HG03159 (cell line): Measurements from ENCODE around the gene HPDL.
"Not testable (repeated sequence)": the region's sequence is repeated elsewhere in the genome, so short reads cannot be mapped to it uniquely, and the experiment has no call there.

ENCODE experiments used
- ATAC-seq: cut with Tn5 transposase; IDR thresholded peaks from one replicate; pipeline ENCODE4 v1.9.1; 2021; ENCODE audit warnings: mild to moderate bottlenecking, moderate library complexity; ENCODE audit not compliant: unreplicated experiment

Gene HPDL

DNA sequence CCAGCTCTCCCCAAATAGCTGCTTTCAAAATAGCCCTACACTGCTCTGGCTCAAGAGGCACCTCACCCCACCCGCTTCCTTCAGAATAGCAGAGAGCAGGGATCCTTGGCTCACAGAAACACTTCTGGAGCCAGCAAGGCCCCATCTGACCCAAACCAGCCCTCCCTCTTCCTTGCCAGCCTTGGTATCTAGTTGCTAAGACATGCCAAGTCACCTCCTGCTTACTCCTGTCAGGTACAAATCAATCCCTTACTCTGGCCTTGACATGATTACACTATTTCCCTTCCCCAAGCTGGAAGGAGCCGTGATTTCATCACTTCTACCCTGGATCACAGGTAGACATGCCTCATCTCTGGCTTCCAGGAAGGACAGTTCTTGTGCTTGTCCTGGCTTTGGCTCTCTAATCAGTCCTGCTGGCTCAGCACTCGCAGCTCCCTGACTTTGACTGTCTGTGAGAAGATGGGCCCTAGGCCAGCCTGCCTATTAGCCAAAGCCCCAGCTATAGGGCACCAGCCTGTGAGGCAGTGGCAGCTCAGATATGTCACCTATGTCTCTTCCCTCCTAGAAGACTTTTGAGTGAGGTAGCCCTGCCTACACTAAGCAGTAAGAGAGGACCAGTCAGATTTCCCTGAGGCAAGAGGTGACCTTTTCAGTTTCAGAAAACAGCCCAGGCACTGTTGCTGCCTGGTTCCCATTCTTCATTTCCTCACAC, 22.4 kb downstream of the HPDL start:
- no peak for ATAC-seq

DNA sequence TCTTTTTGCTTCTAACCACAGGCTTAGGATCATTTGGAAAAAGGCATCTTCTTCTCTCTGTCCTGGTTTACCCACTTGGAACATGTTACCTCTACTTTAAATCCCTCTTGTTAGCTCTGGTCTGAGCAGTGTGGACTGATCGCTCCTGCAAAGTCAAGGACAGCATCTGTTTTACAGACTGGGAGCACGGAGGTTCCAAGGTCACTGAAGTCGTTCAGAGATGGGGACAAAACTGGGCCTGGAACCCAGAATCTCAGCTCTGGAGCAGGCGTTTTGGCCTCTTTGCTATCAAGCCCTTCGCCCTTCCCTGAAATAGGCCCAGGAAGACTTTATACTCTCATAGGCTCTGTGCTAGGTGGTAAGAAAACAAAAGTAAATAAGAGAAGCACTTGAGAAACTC, 24.8 kb downstream of the HPDL start:
- ATAC-seq: no peak

DNA sequence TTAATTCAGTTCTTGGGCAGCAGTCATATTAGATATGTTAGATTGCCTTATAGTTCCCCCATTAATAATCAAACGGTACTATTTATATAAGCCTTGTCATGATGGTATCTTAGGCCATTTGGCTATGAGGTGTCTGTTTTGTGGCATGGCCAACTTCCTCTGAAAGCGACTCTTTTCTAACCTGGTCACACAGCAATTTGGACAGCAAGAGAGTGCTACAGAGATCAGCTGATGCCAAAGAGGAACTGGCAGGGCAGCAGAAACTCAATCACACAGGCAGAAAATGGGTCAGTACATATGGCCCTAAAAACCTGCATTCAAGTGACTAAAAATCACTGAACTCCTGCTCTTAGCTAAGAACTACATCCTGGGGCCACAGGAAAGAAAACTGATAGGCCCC, 27.0 kb downstream of the HPDL start:
- no peak for ATAC-seq

DNA sequence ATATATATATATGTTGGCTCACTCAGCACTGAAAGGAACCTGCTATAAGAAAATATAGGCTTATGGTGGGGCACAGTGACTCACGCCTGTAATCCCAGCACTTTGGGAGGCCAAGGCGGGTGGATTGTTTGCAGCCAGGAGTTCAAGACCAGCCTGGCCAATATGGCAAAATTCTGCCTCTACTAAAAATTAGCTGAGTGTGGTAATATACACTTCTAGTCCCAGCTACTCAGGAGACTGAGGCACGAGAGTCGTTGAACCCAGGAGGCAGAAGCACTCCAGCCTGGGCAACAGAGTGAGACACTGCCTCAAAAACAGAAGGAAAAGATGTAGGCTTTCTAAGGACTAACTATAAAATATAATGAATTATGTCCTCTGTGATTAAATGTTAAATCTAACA, 28.1 kb downstream of the HPDL start:
- ATAC-seq: no peak

DNA sequence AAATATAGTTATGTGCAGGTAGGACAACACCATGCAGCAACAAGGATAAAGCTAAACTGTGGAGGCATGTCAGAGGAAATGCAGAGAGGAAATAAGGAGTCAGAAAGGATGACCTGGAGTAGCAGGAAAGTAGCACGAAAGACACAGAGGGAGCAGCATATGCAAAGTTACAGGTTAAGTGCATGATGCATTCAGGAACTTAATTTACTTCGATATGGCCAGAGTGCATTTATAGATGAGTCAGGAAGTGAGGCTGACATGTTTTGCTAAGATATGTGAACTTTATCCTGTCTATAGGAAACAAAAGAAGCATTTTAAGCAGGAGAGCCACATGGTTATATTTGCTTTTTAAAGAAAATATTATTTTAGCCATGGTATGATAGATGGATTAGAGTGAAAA, 29.0 kb downstream of the HPDL start:
- no peak for ATAC-seq

DNA sequence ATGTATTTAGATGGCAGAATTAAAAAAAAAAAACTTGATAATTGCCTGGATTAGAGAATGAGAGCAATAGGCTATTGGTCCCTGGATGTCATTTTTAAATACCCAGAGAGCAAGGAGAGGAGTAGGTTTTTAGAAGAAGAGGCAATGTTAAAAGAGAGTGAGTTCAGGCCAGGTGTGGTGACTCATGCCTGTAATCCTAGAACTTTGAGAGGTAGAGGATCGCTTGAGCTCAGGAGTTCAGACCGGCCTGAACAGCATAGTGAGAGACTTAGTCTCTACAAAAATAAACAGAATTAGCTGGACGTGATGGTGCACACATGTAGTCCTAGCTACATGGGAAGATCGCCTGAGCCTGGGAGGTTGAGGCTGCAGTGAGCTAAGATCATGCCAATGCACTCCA, 29.5 kb downstream of the HPDL start:
- no peak for ATAC-seq

DNA sequence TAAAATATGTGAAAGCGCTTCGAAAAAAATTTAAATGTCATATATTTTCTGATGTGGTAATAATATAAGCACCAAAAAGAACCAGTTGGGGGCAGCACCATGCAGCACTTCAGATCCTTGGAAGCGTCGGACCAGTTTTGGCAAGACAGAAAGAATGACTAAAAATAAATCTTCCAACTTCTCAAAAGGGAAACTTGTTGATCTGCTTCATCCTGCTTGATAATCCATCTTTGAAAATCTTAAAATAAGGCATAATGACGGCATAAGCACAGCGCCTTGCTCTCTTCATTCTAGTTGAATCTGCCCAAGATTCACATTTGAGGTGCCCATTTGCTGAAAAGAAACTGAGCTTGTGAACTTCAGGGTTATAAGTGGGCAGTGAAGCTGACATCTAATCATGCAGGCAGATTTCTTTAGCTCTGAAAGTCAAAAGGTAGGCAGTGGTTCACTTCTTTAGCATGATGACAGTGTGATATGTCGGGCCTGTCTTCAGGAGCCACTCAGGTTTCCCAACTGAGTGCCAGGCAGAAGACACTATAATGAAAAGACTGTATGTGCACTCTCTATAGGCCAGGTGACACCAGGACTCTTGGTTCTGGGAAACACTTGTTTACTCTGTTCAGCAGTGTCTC, 33.3 kb downstream of the HPDL start:
- ATAC-seq: no peak

DNA sequence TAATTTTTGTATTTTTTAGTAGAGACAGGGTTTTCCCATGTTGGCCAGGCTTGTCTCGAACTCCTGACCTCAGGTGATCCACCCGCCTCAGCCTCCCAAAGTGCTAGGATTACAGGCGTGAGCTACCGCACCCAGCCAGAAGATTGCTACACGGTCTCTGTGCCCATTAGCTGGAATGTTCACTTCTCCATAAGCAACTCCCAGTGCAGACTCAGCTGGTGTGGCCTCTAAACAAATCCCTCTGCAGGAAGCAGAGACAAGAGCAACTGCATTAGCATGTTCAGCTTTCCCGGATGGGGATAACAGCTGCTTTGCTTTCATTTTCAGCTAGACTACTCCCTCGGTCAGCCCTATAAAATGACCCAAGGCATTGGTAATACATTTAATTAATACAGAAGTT, 34.3 kb downstream of the HPDL start:
- ATAC-seq: not testable (repeated sequence)

DNA sequence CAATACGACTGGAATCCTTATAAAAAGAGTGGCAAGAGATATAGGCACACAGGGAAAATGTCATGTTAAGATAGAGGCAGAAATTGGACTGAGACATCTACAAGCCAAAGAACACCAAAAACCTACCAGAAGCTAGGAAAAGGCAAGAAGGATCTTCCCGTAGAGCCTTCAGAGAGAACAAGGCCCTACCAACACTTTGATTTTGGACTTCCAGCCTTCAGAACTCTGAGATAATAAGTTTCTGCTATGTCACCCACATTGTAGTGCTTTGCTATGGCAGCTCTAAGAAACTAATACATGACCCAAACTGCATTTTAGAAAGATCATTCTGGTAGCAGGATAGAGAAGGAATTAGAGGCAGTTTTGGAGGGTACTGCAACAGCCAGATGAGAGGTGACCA, 37.6 kb downstream of the HPDL start:
- ATAC-seq: no peak

DNA sequence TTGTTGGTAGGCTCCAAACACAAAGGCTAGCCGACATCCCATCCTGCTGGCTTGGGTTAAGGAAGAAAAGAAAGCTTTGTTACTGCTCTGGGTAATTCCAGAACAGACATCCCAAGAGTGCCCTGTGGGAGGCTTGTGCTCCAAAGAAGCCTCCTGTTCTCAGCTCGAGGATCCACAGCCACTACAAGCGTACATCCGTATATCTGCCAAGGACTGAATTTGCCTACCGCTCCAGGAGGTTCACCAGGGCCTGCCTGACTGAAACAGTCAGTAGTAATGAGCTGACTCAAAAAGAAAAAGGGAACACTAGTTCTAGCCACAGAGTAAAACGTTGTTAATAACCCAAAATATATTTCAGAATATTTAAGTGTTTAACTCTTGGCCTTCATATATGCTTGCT, 38.4 kb downstream of the HPDL start:
- ATAC-seq: peak; percentile 62

DNA sequence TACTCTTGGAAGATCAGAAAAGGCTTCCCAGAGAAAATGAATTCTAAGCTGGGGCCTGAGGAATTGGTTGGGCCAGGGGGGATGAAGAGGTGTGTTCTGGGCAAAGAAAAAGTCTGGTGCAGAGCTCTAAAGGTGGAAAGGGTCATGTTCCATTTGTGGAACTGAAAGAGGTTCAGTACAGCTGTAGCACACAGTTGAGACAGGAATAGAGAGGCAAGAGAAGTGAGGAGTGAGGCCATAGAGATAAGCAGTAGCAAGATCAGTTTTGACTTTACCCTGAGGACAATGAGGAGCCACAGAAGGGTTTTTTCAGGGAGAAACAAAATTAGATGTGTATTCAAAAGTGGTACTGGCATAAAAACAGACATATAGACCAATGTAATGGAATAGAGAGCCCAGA, 43.9 kb downstream of the HPDL start:
- no peak for ATAC-seq

DNA sequence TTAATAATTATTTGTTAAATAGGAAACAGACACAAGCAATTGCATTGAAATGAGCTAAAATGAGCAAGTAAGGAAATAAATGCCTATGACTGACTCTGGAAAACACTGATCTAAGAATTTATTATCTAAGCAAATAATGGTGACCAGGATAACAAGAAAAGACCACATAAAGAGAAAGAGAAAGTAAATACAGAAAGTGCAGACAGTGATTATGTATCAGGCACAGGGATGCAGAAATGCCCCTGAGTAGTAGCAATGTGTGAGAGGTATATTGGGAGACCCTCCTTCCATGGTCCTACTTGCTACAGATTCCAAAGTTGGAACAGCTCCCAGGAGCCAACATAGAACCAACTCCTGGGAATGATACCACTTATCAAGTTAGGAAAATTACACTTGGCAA, 46.9 kb downstream of the HPDL start:
- no peak for ATAC-seq

DNA sequence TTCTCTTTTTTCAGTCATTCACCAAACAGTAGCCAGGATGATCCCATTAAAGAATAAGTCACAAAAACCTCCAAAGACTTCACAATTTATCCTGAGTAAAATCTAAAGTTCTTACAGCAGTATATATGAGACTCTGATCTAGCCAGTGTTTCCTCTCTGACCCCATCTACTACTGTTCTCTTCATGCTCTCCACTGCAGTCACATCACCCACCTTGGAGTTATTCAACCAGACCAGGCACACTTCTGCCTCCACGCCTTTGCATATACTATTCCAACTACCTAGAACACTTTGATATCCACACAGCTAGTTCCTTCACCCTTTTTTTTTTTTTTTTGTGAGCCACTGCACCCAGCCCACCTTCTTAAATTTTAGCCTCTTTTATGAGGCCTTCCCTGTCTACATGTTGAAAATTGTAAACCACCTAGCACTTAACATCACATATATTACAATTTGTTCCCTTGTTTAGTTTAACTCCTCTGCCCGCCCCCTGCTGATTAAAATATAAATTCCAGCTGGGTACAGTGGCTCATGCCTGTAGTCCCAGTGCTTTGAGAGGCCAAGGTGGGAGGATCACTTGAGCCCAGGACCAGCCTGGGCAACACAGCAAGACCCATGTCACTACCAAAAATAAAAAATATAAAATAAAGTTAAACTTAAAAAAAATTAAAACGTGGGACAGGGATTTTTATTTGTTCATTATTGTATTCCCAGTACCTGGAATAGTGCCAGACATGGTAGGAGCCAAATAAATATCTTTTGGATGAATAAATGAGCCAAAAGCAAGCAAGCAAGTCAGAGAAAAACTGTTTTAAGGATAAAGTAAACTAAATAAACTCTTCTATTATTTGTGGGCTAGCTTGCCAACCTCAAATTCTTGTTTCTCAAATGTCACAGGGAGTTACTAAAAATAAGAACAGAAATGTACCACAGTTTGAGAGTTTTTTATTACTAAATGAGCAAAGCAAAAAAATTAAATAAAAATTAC, 48.7 kb downstream of the HPDL start:
- ATAC-seq: no peak

DNA sequence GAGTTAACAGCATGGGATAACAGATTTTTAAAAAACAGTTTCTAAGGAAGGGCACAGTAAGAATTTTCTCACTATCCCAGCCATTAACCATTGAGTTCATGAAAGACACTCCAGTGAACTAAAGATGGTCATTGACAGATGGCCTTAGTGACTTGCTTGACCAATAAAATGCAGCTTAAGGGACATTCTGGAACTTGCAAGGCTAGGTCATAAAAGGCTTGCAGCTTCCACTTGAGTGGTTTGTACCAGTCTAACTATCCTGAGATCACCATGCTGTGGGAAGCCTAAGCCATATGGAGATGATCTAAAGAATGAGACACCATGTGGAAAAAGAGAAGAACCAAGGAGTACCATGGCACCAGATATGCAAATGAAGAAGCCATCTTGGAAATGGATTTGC, 51.5 kb downstream of the HPDL start:
- ATAC-seq: no peak
